Endothelial cell of umbilical vein (primary cell): ENCODE data around the gene TPTE2. TPM values are rescaled to one million over a fixed set of nuclear protein-coding genes. Genes with fewer than 3 reads are reported as not detected.

ENCODE experiments used
- BruUV-seq: library from RNA; stranded (reverse); fragments of 400-500 nt; replicated peaks from 2 replicates; lab custom pipeline; 2021; lab: Mats Ljungman, UMichigan
- CTCF ChIA-PET: fragments of 300-600, 350-600 bp; sonication (Branson Sonifier 250); formaldehyde crosslinking; loops from one replicate; lab custom pipeline; 2021; ENCODE audit warnings: antibody characterized with exemption, inconsistent platforms; lab: Charles Lee
- POLR2A ChIA-PET: fragments of 300-600, 350-600 bp; sonication (Branson Sonifier 250); formaldehyde crosslinking; loops from one replicate; lab custom pipeline; 2021; ENCODE audit warnings: antibody characterized with exemption, inconsistent platforms; lab: Charles Lee
- DNase-seq: peaks from one replicate; pipeline ENCODE4 v3.0.0-alpha.2; 2011; ENCODE audit warnings: low read depth, low spot score
- FAIRE-seq: peaks from 2 replicates; lab custom pipeline; 2011; peaks lifted over from hg19 to GRCh38; lab: Jason Lieb, UNC
- H2AFZ ChIP-seq: 2 replicates; pipeline ENCODE4 v1.6.0; 2012; ENCODE audit warnings: low read depth, low read length, control low read depth, inconsistent platforms
- H3K27ac ChIP-seq: 2 replicates; pipeline ENCODE4 v1.5.1; 2011; ENCODE audit warnings: low read depth, mild to moderate bottlenecking, control low read depth, low read length, moderate library complexity; ENCODE audit not compliant: insufficient read depth
- H3K27me3 ChIP-seq, 2 experiments: 2 replicates each; pipeline versions ENCODE4 v1.6.0 to v1.6.1; 2011; ENCODE audit warnings: low read length in 2 of 2, mixed read lengths in 1 of 2; ENCODE audit not compliant: control insufficient read depth in 2 of 2, insufficient read depth in 2 of 2
- H3K36me3 ChIP-seq, 2 experiments: 2 replicates in 1 of 2; 3 replicates in 1 of 2; pipeline ENCODE4 v1.5.1; 2011; ENCODE audit warnings: low read length in 2 of 2, mild to moderate bottlenecking in 1 of 2, moderate library complexity in 1 of 2; ENCODE audit not compliant: control insufficient read depth in 2 of 2, insufficient read depth in 2 of 2; ENCODE audit errors: extremely low read depth in 1 of 2
- H3K4me1 ChIP-seq: 3 replicates; pipeline ENCODE4 v1.5.1; 2011; ENCODE audit warnings: mild to moderate bottlenecking, low read length; ENCODE audit not compliant: control insufficient read depth, insufficient read depth; ENCODE audit errors: extremely low read depth
- H3K4me2 ChIP-seq: 2 replicates; pipeline ENCODE4 v1.6.1; 2011; ENCODE audit warnings: low read length, control low read depth, mixed read lengths; ENCODE audit not compliant: insufficient read depth
- H3K4me3 ChIP-seq, 3 experiments: fragments of 200-600 bp in 1 of 3; sonication (generic), shearing (Covaris generic) in 1 of 3; replicated peaks in 1 of 3; 2 replicates each; pipeline ENCODE4 v1.5.1; 2011 to 2016; ENCODE audit warnings: control low read depth in 3 of 3, low read length in 3 of 3, mild to moderate bottlenecking in 2 of 3, inconsistent platforms in 1 of 3, low read depth in 1 of 3, moderate library complexity in 1 of 3; ENCODE audit not compliant: insufficient read depth in 1 of 3
- H3K79me2 ChIP-seq: 2 replicates; pipeline ENCODE4 v1.6.0; 2012; ENCODE audit warnings: low read length, inconsistent platforms; ENCODE audit not compliant: control insufficient read depth, insufficient read depth
- H3K9ac ChIP-seq: replicated peaks from 2 replicates; pipeline ENCODE3; 2011; ENCODE audit warnings: low read length, control low read depth; ENCODE audit not compliant: insufficient read depth; ENCODE audit errors: extremely low read depth
- H3K9me1 ChIP-seq: replicated peaks from 3 replicates; pipeline ENCODE4 v1.6.0; 2011; ENCODE audit warnings: mild to moderate bottlenecking, low read length; ENCODE audit not compliant: control insufficient read depth, insufficient read depth; ENCODE audit errors: extremely low read depth
- H3K9me3 ChIP-seq: replicated peaks from 2 replicates; pipeline ENCODE4 v1.5.1; 2012; ENCODE audit warnings: low read length, inconsistent platforms; ENCODE audit not compliant: control insufficient read depth, insufficient read depth
- H4K20me1 ChIP-seq: replicated peaks from 2 replicates; pipeline ENCODE3; 2011; ENCODE audit warnings: mild to moderate bottlenecking, low read length; ENCODE audit not compliant: control insufficient read depth, insufficient read depth; ENCODE audit errors: extremely low read depth
- EZH2 ChIP-seq: IDR thresholded peaks from 2 replicates; pipeline ENCODE4 v1.6.1; 2012; ENCODE audit warnings: borderline replicate concordance, low read depth, mild to moderate bottlenecking, moderate library complexity, low read length, inconsistent platforms; ENCODE audit not compliant: severe bottlenecking
- POLR2A ChIP-seq: IDR thresholded peaks from 2 replicates; pipeline ENCODE4 v1.6.1; 2012; ENCODE audit warnings: low read depth, mild to moderate bottlenecking, control low read depth, low read length
- POLR2AphosphoS5 ChIP-seq: IDR thresholded peaks from 2 replicates; pipeline ENCODE4 v1.6.1; 2012; ENCODE audit warnings: low read depth, mild to moderate bottlenecking, control low read depth, low read length, moderate library complexity; ENCODE audit not compliant: insufficient read depth
- dilution Hi-C: fragments of 300-500 bp; cut with MboI; formaldehyde crosslinking; loops from one replicate; pipeline ENCODE4 v1.15.0; 2019; ENCODE audit warnings: low sequenced_read_pairs; ENCODE audit not compliant: extremely low pct_ligation_motif_present
- intact Hi-C: fragments of 100-400 bp; cut with micrococcal nuclease; formaldehyde crosslinking; loops from one replicate; pipeline ENCODE4 v1.10.0; 2022
- polyA plus RNA-seq, 4 experiments: library from polyadenylated mRNA; depleted of rRNA in 3 of 4; stranded (reverse) in 3 of 4; unstranded in 1 of 4; fragments of >200 nt; gene quantifications; 2 replicates each; pipeline versions ENCODE4 v1.2.1 to v1.2.3, GENCODE V29; 2011 to 2012; ENCODE audit warnings: missing spikeins in 1 of 4
- total RNA-seq: library from RNA; stranded (reverse); gene quantifications from 2 replicates; pipeline ENCODE4 v1.2.3, GENCODE V29; 2021
- TF ChIP-seq, protein P1 (sequence below): IDR thresholded peaks from 2 replicates; pipeline ENCODE4 v1.6.1; 2011; ENCODE audit not compliant: insufficient read depth, insufficient read length
- TF ChIP-seq, protein P2 (sequence below), 2 donors: IDR thresholded peaks; 1 replicate in 1 of 2; 2 replicates in 1 of 2; pipeline ENCODE4 v1.5.1; 2011; ENCODE audit warnings: low read length in 2 of 2, mild to moderate bottlenecking in 2 of 2, moderate library complexity in 2 of 2, control low read depth in 1 of 2, inconsistent platforms in 1 of 2, low read depth in 1 of 2; ENCODE audit not compliant: insufficient read depth in 1 of 2; ENCODE audit errors: extremely low read depth in 1 of 2

Gene TPTE2
- total and polyA plus RNA-seq, 2 donors (not counting 3 experiments of a cell fraction or from before 2014, with no cell fraction given): not detected

DNA sequence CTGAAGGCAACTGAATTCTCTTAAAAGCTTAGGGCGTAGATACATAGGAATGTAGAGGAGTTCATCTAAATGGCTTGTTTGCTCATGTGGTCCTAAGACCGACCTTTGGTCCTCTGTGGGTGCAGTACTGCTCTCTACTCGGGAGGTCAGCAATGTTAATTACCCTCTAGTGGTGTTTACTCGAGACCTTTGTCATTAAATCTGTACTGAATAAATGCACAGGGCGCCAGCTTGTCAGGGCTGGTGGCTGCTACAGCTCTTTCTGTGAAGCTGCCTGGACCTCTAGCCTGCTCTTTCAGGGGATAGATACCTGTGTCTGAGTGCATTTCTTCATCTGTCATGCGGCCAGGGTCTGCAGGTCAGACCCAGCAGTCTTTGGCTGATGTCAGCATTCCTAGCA, 43.0 kb upstream of the TPTE2 start:
- Histone ChIP-seq H3K9me1 (no peaks in the 10 kb centered on the region), H3K9ac (no peak overlapping the region), H3K79me2 (peaks cover 5% of the 10 kb centered on the region), H3K4me3 (no peak overlapping the region), H3K9me3 (no peaks in the 10 kb centered on the region), H3K27me3 (no peaks in the 10 kb centered on the region), H4K20me1 (no peaks in the 10 kb centered on the region), H2AFZ (no peak overlapping the region), H3K27ac (no peak overlapping the region), H3K36me3 (no peaks in the 10 kb centered on the region), H3K4me2 (no peak overlapping the region), H3K4me1 (peaks cover 10% of the 10 kb centered on the region)
- CTCF ChIA-PET: no interaction called here
- DNase-seq (no peak), FAIRE-seq (no peak)
- TF ChIP-seq, protein P1, sequence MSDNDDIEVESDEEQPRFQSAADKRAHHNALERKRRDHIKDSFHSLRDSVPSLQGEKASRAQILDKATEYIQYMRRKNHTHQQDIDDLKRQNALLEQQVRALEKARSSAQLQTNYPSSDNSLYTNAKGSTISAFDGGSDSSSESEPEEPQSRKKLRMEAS: no peak
- TF ChIP-seq EZH2: no peak
- TF ChIP-seq POLR2A: no peak
- TF ChIP-seq, protein P2, sequence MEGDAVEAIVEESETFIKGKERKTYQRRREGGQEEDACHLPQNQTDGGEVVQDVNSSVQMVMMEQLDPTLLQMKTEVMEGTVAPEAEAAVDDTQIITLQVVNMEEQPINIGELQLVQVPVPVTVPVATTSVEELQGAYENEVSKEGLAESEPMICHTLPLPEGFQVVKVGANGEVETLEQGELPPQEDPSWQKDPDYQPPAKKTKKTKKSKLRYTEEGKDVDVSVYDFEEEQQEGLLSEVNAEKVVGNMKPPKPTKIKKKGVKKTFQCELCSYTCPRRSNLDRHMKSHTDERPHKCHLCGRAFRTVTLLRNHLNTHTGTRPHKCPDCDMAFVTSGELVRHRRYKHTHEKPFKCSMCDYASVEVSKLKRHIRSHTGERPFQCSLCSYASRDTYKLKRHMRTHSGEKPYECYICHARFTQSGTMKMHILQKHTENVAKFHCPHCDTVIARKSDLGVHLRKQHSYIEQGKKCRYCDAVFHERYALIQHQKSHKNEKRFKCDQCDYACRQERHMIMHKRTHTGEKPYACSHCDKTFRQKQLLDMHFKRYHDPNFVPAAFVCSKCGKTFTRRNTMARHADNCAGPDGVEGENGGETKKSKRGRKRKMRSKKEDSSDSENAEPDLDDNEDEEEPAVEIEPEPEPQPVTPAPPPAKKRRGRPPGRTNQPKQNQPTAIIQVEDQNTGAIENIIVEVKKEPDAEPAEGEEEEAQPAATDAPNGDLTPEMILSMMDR (IDR thresholded peaks at IDR 0.05; ENCODE audit: extremely low read depth in 1 of 2, insufficient read depth in 1 of 2, low read depth in 1 of 2, low read length in 2 of 2): no peak
- no peak for TF ChIP-seq POLR2AphosphoS5
- intact Hi-C loops: no loop called here
- dilution Hi-C loops: no loop called here
- BruUV-seq: no TSS peak
- POLR2A ChIA-PET: no interaction called here
